Hematopoietic multipotent progenitor cell (in vitro differentiated cells): ENCODE data around the gene CAST. TPM values are rescaled to one million over a fixed set of nuclear protein-coding genes. Genes with fewer than 3 reads are reported as not detected.

ENCODE experiments used
- DNase-seq, 3 donors: peaks; one replicate each; pipeline ENCODE4 v3.0.0-alpha.2; 2011 to 2015; ENCODE audit warnings: low read depth in 2 of 3, low spot score in 2 of 3
- total RNA-seq: library from RNA; depleted of rRNA; stranded (reverse); fragments of >200 nt; gene quantifications from one replicate; pipeline ENCODE4 v1.2.3, GENCODE V29; 2012

The CAST gene
- total RNA-seq, 1 donor = 29.9 TPM

GRCh38 chr5:96641368-96642280, 20.6 kb upstream of the CAST start:
- no peak for DNase-seq

- DNase-seq = no peak
Measured at GRCh38 chr5:96642281-96642640, 19.9 kb upstream of the CAST start.

DNA sequence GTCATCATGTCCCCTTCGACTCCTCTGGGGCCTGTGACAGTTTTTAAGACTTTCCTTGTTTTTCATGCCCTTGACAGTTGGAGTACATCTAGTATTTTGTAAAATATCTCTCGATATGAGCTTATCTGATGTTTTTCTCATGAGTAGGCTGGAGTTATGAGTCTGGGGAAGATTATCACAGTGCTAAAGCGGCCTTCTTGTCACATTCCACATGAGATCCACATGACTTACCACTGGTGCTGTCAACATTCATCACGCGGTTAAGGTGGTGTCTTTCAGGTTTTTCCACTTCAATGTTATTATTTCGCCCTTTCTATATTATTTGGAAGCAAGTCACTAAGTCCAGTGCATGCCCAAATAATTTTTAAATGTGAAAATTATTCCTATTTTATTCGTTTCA, 17.1 kb upstream of the CAST start:
- DNase-seq = no peak

GRCh38 chr5:96648023-96648422, 14.2 kb upstream of the CAST start:
- no peak for DNase-seq

DNA sequence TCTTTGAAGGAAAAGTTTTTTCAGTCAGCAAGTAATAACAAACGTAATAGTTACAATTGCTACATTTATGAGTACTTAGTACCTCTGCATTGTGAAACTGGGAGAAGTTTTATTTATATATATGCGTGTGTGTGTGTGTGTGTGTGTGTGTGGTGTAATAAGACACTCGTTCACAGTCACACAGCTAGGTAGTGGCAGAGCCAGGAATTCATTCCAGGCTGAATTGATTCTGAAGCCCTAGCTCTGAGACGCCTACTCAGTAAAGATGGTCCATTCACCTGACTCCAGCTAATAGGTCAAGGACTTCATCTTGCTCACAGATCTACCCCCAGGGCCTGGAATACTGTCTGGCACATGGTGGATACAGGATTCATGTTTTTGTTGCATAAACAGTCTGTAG, 13.6 kb upstream of the CAST start:
- DNase-seq = no peak

DNA sequence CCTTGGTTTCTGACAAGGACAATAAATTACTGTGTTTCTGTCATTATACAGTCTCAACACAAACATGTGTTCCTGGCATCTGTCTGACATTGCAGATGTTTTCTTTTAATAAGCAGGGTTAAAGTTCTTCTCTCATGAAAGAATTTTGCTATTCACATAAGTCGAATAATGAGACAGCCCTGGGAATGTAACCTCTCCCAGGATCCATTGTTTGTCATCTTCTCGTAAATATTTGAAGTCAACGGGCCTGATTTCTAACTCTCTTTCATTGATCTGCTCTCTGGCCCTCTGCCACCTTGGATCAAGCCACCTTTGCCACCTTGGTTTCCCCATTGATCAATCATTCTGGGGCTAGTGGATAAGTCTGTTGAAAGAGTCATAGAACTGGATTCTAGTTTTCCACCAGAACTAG, 12.9 kb upstream of the CAST start:
- DNase-seq = no peak

- DNase-seq = no peak
Measured at GRCh38 chr5:96649681-96650540, 12.3 kb upstream of the CAST start.

DNA sequence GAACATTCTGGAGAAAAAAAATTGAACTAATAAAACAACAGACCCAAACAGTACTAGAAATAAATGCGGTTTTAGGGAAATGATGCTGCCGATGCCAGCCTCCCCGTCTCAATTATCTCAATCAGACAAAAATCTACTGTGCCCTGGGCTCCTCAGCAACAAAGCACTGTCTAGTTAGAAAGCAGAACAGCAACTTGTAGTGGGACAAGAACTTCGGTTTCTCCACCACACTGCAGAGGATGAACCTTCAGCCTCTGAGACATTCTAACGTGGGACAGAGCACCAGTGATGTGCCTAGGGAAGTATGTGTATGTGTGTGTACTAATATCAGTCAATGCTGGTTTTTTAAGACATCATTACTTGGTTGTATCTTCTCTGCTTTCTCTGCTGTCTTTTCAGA, 11.1 kb upstream of the CAST start:
- no peak for DNase-seq

DNA sequence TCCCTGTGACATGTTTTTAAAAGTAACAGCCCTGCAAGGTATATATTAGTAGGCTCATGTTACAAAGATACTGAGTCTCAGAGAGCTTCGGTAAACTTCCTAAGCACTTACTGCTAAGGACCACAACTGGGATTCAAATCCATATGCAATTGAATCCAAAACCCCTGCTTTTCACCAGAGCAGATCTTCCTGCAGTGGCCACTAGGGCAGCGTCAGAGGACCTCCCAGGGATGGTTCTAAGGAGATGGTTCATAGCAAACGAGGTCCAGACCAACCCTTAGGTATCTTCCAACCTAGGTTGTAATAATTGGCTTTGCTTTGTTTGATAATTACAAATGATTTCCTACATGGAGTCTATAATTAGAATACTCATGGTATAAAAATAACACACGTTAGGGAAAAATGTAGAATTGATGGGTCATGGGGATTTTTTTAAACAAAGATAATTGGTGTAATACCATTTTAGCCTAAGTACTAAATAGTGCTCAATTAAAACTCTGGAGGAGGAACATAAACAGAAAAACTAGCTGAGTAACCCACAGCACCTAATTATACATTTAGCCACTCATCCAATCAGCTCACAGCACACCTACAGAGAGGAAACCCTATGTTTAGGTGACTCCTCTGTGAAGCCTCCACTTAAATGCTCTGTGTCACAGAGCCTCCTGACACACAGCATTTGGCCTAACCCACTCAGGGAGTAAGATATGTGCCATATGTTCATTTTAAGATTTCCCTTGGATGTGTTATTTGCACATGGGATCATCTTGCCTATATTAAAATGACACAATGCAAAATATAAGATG, 10.0 kb upstream of the CAST start:
- DNase-seq = no peak

- no peak for DNase-seq
Measured at GRCh38 chr5:96652769-96653454, 9.3 kb upstream of the CAST start.

DNA sequence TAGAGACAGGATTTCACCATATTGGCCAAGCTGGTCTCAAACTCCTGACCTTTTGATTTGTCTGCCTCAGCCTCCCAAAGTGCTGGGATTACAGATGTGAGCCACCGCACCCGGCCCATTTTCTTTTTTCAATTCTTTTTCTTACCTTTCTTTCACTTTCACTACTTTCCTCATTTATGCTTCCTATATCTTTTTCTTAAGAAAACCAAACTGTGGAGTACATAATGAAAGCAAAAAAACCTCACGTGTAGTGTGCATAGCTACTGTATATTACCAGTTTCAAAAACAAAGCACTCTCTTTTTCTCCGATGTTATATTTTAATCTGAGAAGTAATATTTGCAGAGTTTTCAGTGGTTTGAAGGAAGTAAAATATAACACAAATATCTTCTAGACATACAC, 8.0 kb upstream of the CAST start:
- DNase-seq = no peak

DNA sequence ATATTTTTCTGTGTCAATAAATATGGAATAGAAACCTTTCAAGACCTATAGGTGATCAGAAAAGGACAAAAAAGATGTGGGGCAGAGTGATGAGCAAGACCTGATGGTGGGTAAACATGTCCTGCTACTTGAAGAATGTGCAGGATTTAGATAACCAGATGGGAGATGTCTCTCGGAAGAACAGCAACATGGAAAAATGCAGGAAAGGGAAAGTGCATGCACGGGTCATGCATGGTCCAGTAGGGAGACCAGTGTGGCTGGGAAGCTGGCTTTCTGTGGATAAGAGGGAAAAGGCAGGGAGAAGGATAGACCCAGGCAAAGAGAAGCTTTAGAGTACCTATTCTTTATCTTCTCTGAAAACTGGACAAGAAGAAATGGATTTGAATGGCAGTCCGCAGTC, 7.1 kb upstream of the CAST start:
- no peak for DNase-seq

GRCh38 chr5:96655506-96655905, 6.7 kb upstream of the CAST start:
- DNase-seq = no peak

DNA sequence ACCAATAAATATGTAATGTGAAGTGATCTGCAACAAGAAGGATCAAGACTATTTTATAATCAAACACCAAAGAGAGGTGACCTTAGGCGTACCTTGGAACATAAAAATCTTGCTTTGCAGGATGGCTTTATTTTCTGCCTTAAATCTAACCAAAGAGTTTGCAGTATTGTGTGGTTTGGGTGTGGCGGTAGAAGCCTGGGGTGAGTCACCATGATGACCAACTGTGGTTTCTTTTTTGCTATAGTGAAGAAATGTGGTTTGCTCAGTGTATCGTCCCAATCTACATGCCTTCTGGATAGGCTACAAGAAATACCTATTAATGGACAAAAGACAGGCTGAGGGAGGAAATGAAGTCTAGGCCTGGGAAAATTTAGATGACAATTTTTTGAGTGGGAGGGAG, 5.1 kb upstream of the CAST start:
- peak in 2 of 3 donors; percentile 69 to 76 for DNase-seq

DNA sequence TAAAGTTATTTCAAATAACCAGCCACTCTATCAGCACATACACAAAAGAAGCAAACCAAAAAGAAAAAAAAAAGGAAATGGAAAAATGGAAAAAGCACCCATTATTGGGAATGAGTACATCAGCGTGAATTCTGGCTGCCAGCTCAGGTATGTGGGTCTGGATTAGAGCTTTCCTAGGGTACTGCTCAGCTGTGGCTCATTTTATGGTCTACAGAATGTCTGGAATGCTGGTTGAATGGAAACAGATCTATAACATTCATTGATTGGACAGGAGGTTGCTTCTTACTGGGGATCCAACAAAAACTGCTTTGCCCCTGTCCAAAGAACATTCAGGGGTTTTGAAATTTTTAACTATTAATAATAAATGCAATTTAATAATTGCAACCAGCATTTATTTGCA, 3.9 kb upstream of the CAST start:
- no peak for DNase-seq

GRCh38 chr5:96659170-96659569, 3.0 kb upstream of the CAST start:
- no peak for DNase-seq

- peak; percentile 33 to 60 (median 44) for DNase-seq
Measured at GRCh38 chr5:96660971-96661854, 963 bp upstream of the CAST start.

GRCh38 chr5:96662725-96663518, 746 bp downstream of the CAST start:
- peak; percentile 57 to 79 (median 73) for DNase-seq

DNA sequence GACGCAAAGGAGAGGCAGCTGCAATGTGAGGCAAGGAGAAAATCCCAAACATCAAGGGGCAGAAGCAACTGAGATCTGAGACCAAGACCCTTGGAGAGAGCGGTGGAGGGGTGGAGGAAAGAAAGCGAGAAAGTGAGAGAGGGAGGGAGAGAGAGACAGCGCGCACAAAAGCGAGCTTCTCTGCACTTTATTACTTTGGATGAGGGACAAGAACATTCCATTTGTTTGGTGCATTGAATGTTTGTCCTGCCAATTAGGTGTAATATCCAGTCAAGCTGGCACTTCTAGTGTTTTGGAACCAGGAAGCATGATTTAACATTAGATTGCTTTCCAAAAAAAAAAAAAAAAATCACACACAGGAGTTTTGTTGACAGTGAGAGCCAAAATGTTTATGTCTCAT, 1.4 kb downstream of the CAST start:
- DNase-seq = no peak
